Astrocyte (in vitro differentiated cells and primary cell): ENCODE results near the gene KCNN3. TPM values are rescaled to one million over a fixed set of nuclear protein-coding genes. Genes with fewer than 3 reads are reported as not detected.

Experiments used
- DNase-seq: peaks from one replicate; pipeline ENCODE4 v3.0.0-alpha.2; 2010; ENCODE audit warnings: low read depth
- FAIRE-seq: peaks from 2 replicates; lab custom pipeline; 2011; peaks lifted over from hg19 to GRCh38; lab: Jason Lieb, UNC
- H2AFZ ChIP-seq: 2 replicates; pipeline ENCODE4 v1.6.0; 2012; ENCODE audit warnings: low read depth, low read length, inconsistent platforms
- H3K27ac ChIP-seq: 2 replicates; pipeline ENCODE4 v1.5.1; 2011; ENCODE audit warnings: low read depth, low read length, inconsistent platforms
- H3K27me3 ChIP-seq: 2 replicates; pipeline ENCODE4 v1.6.0; 2011; ENCODE audit warnings: low read length, inconsistent platforms; ENCODE audit not compliant: insufficient read depth
- H3K36me3 ChIP-seq: 2 replicates; pipeline ENCODE4 v1.5.1; 2011; ENCODE audit warnings: low read length, inconsistent platforms; ENCODE audit not compliant: insufficient read depth
- H3K4me1 ChIP-seq: 2 replicates; pipeline ENCODE4 v1.5.1; 2011; ENCODE audit warnings: low read length, inconsistent platforms; ENCODE audit not compliant: insufficient read depth
- H3K4me2 ChIP-seq: 2 replicates; pipeline ENCODE4 v1.6.0; 2012; ENCODE audit warnings: low read length, inconsistent platforms
- H3K4me3 ChIP-seq: 2 replicates; pipeline ENCODE4 v1.5.1; 2011; ENCODE audit warnings: low read depth, mild to moderate bottlenecking, low read length, inconsistent platforms; ENCODE audit not compliant: insufficient read depth
- H3K79me2 ChIP-seq: 2 replicates; pipeline ENCODE4 v1.6.0; 2012; ENCODE audit warnings: mild to moderate bottlenecking, low read length, inconsistent platforms; ENCODE audit not compliant: insufficient read depth
- H3K9ac ChIP-seq: 2 replicates; pipeline ENCODE4 v1.6.0; 2012; ENCODE audit warnings: mild to moderate bottlenecking, low read length, inconsistent platforms
- H3K9me3 ChIP-seq: 2 replicates; pipeline ENCODE4 v1.5.1; 2012; ENCODE audit warnings: low read depth, mild to moderate bottlenecking, low read length, inconsistent platforms; ENCODE audit not compliant: insufficient read depth
- H4K20me1 ChIP-seq: 2 replicates; pipeline ENCODE4 v1.6.0; 2012; ENCODE audit warnings: low read length, inconsistent platforms; ENCODE audit not compliant: insufficient read depth
- H3K27ac Mint-ChIP-seq: one replicate; pipeline ENCODE4 v1.8.0; 2021; ENCODE audit warnings: mild to moderate bottlenecking, mixed read lengths; ENCODE audit not compliant: unreplicated experiment
- H3K27me3 Mint-ChIP-seq: one replicate; pipeline ENCODE4 v1.8.0; 2021; ENCODE audit warnings: low read depth, mixed read lengths; ENCODE audit not compliant: unreplicated experiment
- H3K36me3 Mint-ChIP-seq: one replicate; pipeline ENCODE4 v1.8.0; 2021; ENCODE audit warnings: low read depth, mixed read lengths; ENCODE audit not compliant: unreplicated experiment
- H3K4me1 Mint-ChIP-seq: one replicate; pipeline ENCODE4 v1.8.0; 2021; ENCODE audit warnings: low read depth, mixed read lengths; ENCODE audit not compliant: unreplicated experiment
- H3K4me3 Mint-ChIP-seq: one replicate; pipeline ENCODE4 v1.8.0; 2021; ENCODE audit warnings: mild to moderate bottlenecking, moderate library complexity, mixed read lengths; ENCODE audit not compliant: unreplicated experiment
- H3K9me3 Mint-ChIP-seq: one replicate; pipeline ENCODE4 v1.8.0; 2021; ENCODE audit warnings: mild to moderate bottlenecking, mixed read lengths; ENCODE audit not compliant: unreplicated experiment
- CTCF ChIP-seq: IDR thresholded peaks from 2 replicates; pipeline ENCODE4 v1.5.1; 2011; ENCODE audit warnings: low read depth, mild to moderate bottlenecking, inconsistent platforms, low read length, moderate library complexity; ENCODE audit not compliant: insufficient read depth
- EZH2 ChIP-seq: IDR thresholded peaks from 2 replicates; pipeline ENCODE4 v1.6.1; 2012; ENCODE audit warnings: mild to moderate bottlenecking, low read length, inconsistent platforms; ENCODE audit not compliant: insufficient read depth
- total RNA-seq: library from RNA; stranded (reverse); gene quantifications from 2 replicates; pipeline ENCODE4 v1.2.1, GENCODE V29; 2021

The KCNN3 gene
- total RNA-seq, 1 donor from 2014 or later = 0.66 TPM

DNA sequence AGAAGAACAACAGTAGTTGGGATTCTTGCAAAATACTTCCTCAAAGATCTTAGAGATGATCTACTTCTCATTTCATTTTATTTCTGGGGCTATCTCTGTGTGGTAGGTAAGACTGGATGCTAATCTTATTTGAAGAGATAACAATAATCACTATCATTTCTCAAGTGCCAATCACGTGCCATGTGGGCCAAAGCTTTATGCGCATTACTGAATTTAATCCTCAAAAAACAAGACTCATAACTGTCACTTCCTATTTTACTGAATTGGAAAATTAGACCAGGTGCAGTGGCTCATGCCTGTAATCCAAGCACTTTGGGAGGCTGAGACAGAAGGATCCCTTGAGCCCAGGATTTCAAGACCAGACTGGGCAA lies 121.7 kb downstream of the KCNN3 start:
- H3K4me1 Mint-ChIP-seq = peaks cover 35% of the 10 kb centered on the region
- Histone ChIP-seq H3K27ac (no peak overlapping the region), H3K79me2 (no peaks in the 10 kb centered on the region), H3K4me1 (no peaks in the 10 kb centered on the region), H3K9ac (no peak overlapping the region), H4K20me1 (no peaks in the 10 kb centered on the region), H3K36me3 (no peaks in the 10 kb centered on the region), H3K9me3 (no peaks in the 10 kb centered on the region), H3K4me3 (no peak overlapping the region), H2AFZ (no peak overlapping the region), H3K4me2 (no peak overlapping the region), H3K27me3 (peaks cover 36% of the 10 kb centered on the region)
- peaks cover 55% of the 10 kb centered on the region for H3K27me3 Mint-ChIP-seq
- no peak overlapping the region for H3K27ac Mint-ChIP-seq
- TF ChIP-seq EZH2 = no peak
- no peak for TF ChIP-seq CTCF
- no peak for FAIRE-seq
- DNase-seq = no peak
- no peaks in the 10 kb centered on the region for H3K36me3 Mint-ChIP-seq
- H3K9me3 Mint-ChIP-seq = no peaks in the 10 kb centered on the region
- no peak overlapping the region for H3K4me3 Mint-ChIP-seq

DNA sequence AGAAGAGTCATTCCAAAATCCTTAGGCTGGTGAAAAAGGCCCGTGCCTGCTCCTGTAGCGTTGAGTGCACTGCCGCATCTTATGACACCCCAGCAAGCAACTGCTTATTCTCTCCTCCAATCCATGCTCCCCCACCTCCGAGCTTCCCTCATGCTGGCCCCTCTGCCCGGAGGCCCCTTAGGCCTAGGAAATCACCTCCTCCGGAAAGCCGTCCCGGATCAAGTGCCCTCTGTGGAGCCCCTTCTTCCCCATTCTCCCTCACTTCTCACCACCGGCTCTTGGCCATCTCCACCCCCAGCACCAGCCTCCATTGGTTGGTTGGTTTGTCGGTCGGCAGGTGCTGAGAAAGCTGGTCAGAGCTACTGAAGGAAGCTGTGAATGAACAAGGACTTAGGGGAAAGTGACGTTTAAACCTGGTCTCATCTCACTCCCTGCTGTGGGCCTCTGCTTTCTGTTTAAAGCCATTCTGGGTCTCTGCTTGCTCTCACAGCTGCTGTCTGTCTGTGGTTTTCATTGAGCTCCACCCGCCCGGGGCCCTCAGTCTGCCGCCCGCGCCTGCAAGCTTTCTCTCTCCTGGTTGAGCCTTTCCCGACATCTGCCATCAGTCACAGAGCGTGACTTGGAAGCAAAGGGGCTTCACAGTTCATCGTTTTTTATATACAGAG lies 122.2 kb downstream of the KCNN3 start:
- FAIRE-seq (no peak), DNase-seq (no peak)
- Histone ChIP-seq H3K4me2 (no peak overlapping the region), H3K27me3 (peaks cover 36% of the 10 kb centered on the region), H3K4me3 (no peak overlapping the region), H3K27ac (no peak overlapping the region), H3K36me3 (no peaks in the 10 kb centered on the region), H3K9me3 (no peaks in the 10 kb centered on the region), H3K9ac (no peak overlapping the region), H2AFZ (no peak overlapping the region), H4K20me1 (no peaks in the 10 kb centered on the region), H3K4me1 (no peaks in the 10 kb centered on the region), H3K79me2 (no peaks in the 10 kb centered on the region)
- TF ChIP-seq EZH2 (peak; percentile 31), CTCF (no peak)
- Mint-ChIP-seq H3K9me3 (no peaks in the 10 kb centered on the region), H3K27me3 (peaks cover 52% of the 10 kb centered on the region), H3K27ac (no peak overlapping the region), H3K4me1 (peaks cover 35% of the 10 kb centered on the region), H3K36me3 (no peaks in the 10 kb centered on the region), H3K4me3 (no peak overlapping the region)

GRCh38 chr1:154747380-154747739 lies 122.7 kb downstream of the KCNN3 start:
- Histone ChIP-seq H3K27ac (no peak overlapping the region), H3K4me3 (no peak overlapping the region), H3K9ac (no peak overlapping the region), H4K20me1 (no peaks in the 10 kb centered on the region), H3K27me3 (peaks cover 36% of the 10 kb centered on the region), H3K4me2 (no peak overlapping the region), H2AFZ (no peak overlapping the region), H3K36me3 (no peaks in the 10 kb centered on the region), H3K9me3 (no peaks in the 10 kb centered on the region), H3K4me1 (no peaks in the 10 kb centered on the region), H3K79me2 (no peaks in the 10 kb centered on the region)
- Mint-ChIP-seq H3K36me3 (no peaks in the 10 kb centered on the region), H3K27ac (no peak overlapping the region), H3K4me1 (peaks cover 35% of the 10 kb centered on the region), H3K4me3 (peak overlapping the region; percentile 27), H3K9me3 (no peaks in the 10 kb centered on the region), H3K27me3 (peaks cover 51% of the 10 kb centered on the region)
- no peak for FAIRE-seq
- TF ChIP-seq CTCF (no peak), EZH2 (no peak)
- DNase-seq = no peak
